ENCODE data around the gene ADCYAP1R1.
"Not testable (repeated sequence)": the region's sequence is repeated elsewhere in the genome, so short reads cannot be mapped to it uniquely, and the experiment has no call there.

The ADCYAP1R1 gene

DNA sequence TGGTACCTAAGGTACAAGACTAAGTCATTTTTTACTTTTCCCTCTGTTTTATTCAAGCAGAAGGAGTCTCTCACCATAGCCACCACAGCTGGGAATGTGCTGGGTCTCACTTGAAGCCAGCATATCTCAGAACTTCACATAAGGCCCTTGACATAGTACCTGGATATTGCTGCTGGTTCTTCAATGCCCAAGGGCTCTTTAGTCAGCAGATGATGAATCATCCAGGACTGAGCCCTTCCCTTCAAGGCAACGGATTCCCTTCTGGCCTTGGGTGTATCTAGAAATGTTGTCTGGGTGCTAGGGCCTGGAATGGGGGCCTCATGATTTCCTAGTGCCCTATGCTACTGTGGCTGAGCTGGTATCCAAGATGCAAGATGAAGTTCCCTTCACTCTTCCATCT is 93.9 kb downstream of the ADCYAP1R1 start:
- DNase-seq: no peak

GRCh38 chr7:31146538-31146937 is 94.4 kb downstream of the ADCYAP1R1 start:
- no peak for DNase-seq

- DNase-seq: no peak
Measured at GRCh38 chr7:31151849-31152248, 99.7 kb downstream of the ADCYAP1R1 start.

DNA sequence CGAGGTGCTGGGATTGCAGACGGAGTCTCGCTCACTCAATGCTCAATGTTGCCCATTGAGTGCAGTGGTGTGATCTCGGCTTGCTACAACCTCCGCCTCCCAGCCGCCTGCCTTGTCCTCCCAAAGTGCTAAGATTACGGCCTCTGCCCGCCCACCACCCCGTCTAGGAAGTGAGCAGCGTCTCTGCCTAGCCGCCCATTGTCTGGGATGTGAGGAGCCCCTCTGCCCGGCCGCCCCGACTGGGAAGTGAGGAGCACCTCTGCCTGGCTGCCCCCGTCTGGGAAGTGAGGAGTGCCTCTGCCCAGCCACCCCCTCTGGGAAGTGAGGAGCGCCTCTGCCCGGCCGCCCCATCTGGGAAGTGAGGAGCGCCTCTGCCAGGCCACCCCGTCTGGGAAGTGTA is 101.2 kb downstream of the ADCYAP1R1 start:
- not testable (repeated sequence) for DNase-seq

DNA sequence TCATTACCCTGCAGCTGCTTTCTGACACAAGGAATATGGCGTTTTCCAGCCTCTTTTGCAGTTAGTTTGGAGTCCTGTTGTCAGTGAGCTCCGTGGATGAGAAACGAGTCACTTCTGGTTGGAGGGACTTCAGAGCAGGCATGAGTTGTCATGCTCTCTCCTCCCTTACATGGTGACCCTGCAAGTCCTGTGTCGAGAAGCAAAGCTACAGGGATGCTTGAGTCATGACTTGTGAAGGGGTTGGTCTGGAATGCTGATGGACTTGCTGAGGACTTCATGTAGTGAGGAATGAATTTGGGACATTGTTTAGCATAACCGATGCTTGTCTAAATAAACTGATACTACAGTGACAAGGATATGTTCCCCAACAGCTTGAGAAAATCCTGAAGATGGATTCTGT is 108.8 kb downstream of the ADCYAP1R1 start:
- no peak for DNase-seq

Measured in hematopoietic multipotent progenitor cell treated with erythropoietin and hydrocortisone succinate and interleukin-3 and kit ligand, for 8 days (in vitro differentiated cells).